HepG2 (cell line): ENCODE results near the gene YBX2. TPM values are rescaled to one million over a fixed set of nuclear protein-coding genes. Genes with fewer than 3 reads are reported as not detected.

Experiments used
- ATAC-seq: fragments of 200-7000 bp; cut with Tn5 transposase; 3 replicates; pipeline ENCODE4 v1.9.1; 2020; ENCODE audit warnings: mild to moderate bottlenecking, moderate library complexity
- BruUV-seq: library from RNA; stranded (reverse); fragments of 400-500 nt; replicated peaks from 2 replicates; lab custom pipeline; 2021; lab: Mats Ljungman, UMichigan
- CTCF ChIA-PET: fragments of 300-600 bp; formaldehyde crosslinking; extraction: SDS; loops from one replicate; lab custom pipeline; 2021; ENCODE audit warnings: low total read pairs, inconsistent platforms, low intra/inter-chr PET ratio; lab: Yijun Ruan, JAX
- POLR2A ChIA-PET: fragments of 350-600 bp; sonication (Branson Sonifier 250); formaldehyde crosslinking; loops from one replicate; lab custom pipeline; 2020; ENCODE audit warnings: antibody characterized with exemption, inconsistent platforms; lab: Yijun Ruan, JAX
- DNase-seq: peaks from one replicate; pipeline ENCODE4 v3.0.0-alpha.2; 2015; ENCODE audit warnings: low spot score
- FAIRE-seq: peaks from 3 replicates; lab custom pipeline; 2011; peaks lifted over from hg19 to GRCh38; lab: Jason Lieb, UNC
- H2AFZ ChIP-seq: one replicate; pipeline ENCODE4 v1.6.1; 2011; ENCODE audit warnings: low read length, inconsistent platforms
- H3K27ac ChIP-seq: fragments of 300-600 bp; 3 replicates; pipeline ENCODE4 v1.8.0; 2011; ENCODE audit warnings: mixed run types, mild to moderate bottlenecking, mixed read lengths, low read length, inconsistent platforms; ENCODE audit not compliant: insufficient read depth; ENCODE audit errors: extremely low read length
- H3K27me3 ChIP-seq, 2 experiments: fragments of 200-600 bp in 1 of 2; 2 replicates in 1 of 2; 3 replicates in 1 of 2; pipeline versions ENCODE4 v1.6.0 to v1.8.0; 2011; ENCODE audit warnings: low read length in 2 of 2, mild to moderate bottlenecking in 2 of 2, moderate library complexity in 2 of 2, inconsistent platforms in 1 of 2; ENCODE audit not compliant: insufficient read depth in 2 of 2, control insufficient read depth in 1 of 2
- H3K36me3 ChIP-seq, 2 experiments: fragments of 200-600 bp in 1 of 2; replicated peaks in 1 of 2; 2 replicates in 1 of 2; 3 replicates in 1 of 2; pipeline versions ENCODE4 v1.5.1 to v1.8.0; 2011; ENCODE audit warnings: low read length in 2 of 2, inconsistent platforms in 1 of 2; ENCODE audit not compliant: insufficient read depth in 2 of 2, control insufficient read depth in 1 of 2
- H3K4me1 ChIP-seq: 2 replicates; pipeline ENCODE4 v1.5.1; 2012; ENCODE audit warnings: low read length, inconsistent platforms; ENCODE audit not compliant: insufficient read depth
- H3K4me2 ChIP-seq: 2 replicates; pipeline ENCODE4 v1.6.0; 2011; ENCODE audit warnings: low read depth, low read length, inconsistent platforms
- H3K4me3 ChIP-seq, 3 experiments: fragments of 200-600 bp in 1 of 3; sonication (generic), shearing (Covaris generic) in 1 of 3; replicated peaks in 1 of 3; 2 replicates each; pipeline ENCODE4 v1.5.1; 2011 to 2016; ENCODE audit warnings: low read length in 3 of 3, inconsistent platforms in 2 of 3, low read depth in 2 of 3, mild to moderate bottlenecking in 2 of 3, control low read depth in 1 of 3, mixed read lengths in 1 of 3; ENCODE audit not compliant: insufficient read depth in 1 of 3
- H3K79me2 ChIP-seq: one replicate; pipeline ENCODE4 v1.6.1; 2011; ENCODE audit warnings: low read length, inconsistent platforms; ENCODE audit not compliant: insufficient read depth
- H3K9ac ChIP-seq: 2 replicates; pipeline ENCODE4 v1.6.0; 2011; ENCODE audit warnings: mild to moderate bottlenecking, low read depth, low read length, inconsistent platforms; ENCODE audit not compliant: insufficient read depth
- H3K9me3 ChIP-seq: 2 replicates; pipeline ENCODE4 v1.5.1; 2012; ENCODE audit warnings: mild to moderate bottlenecking, low read length
- H4K20me1 ChIP-seq: 2 replicates; pipeline ENCODE4 v1.6.0; 2011; ENCODE audit warnings: inconsistent platforms, mild to moderate bottlenecking, low read length, moderate library complexity; ENCODE audit not compliant: insufficient read depth
- FOXA1 ChIP-seq, 2 experiments: fragments of 450-650 bp in 1 of 2; sonication (generic) in 1 of 2; formaldehyde crosslinking in 1 of 2; IDR thresholded peaks; 2 replicates each; pipeline versions ENCODE4 v1.4.0 to v1.6.1; 2016 to 2020; ENCODE audit warnings: missing genetic modification reagents in 1 of 2
- NKX3-1 ChIP-seq: sonication (generic); formaldehyde crosslinking; IDR thresholded peaks from 2 replicates; pipeline ENCODE4 v1.5.0; 2020; ENCODE audit warnings: missing genetic modification reagents
- RBFOX2 ChIP-seq: fragments of 200-400 bp; formaldehyde crosslinking; IDR thresholded peaks from 2 replicates; pipeline ENCODE4 v1.6.1; 2017; ENCODE audit warnings: low read depth, mild to moderate bottlenecking, low read length
- SKI ChIP-seq: fragments of 450-650 bp; IDR thresholded peaks from one replicate; pipeline ENCODE4 v1.6.1; 2018; ENCODE audit warnings: mild to moderate bottlenecking; ENCODE audit not compliant: partially characterized antibody
- SP2 ChIP-seq: sonication (generic); formaldehyde crosslinking; IDR thresholded peaks from 2 replicates; pipeline ENCODE4 v1.5.1; 2020; ENCODE audit warnings: mild to moderate bottlenecking, missing genetic modification reagents
- TBP ChIP-seq: sonication (generic); formaldehyde crosslinking; IDR thresholded peaks from 2 replicates; pipeline ENCODE4 v1.5.0; 2020; ENCODE audit warnings: missing genetic modification reagents
- ZFP62 ChIP-seq: sonication (generic); formaldehyde crosslinking; IDR thresholded peaks from 2 replicates; pipeline ENCODE4 v1.4.0; 2020; ENCODE audit warnings: missing genetic modification reagents
- ZNF317 ChIP-seq: sonication (generic); formaldehyde crosslinking; IDR thresholded peaks from 2 replicates; pipeline ENCODE4 v1.5.0; 2020; ENCODE audit warnings: mild to moderate bottlenecking, missing genetic modification reagents
- ZNF460 ChIP-seq: sonication (generic); formaldehyde crosslinking; IDR thresholded peaks from 2 replicates; pipeline ENCODE4 v1.5.1; 2020; ENCODE audit warnings: missing genetic modification reagents, mild to moderate bottlenecking, borderline replicate concordance
- WGBS: methylation state at CpG from one replicate; pipeline ENCODE4 v1.1.6; 2017; ENCODE audit warnings: low lambda C conversion rate; 5-methylcytosine and 5-hydroxymethylcytosine counted together
- in situ Hi-C: cut with HindIII; loops from 2 replicates; pipeline ENCODE4 v1.10.0; 2017; ENCODE audit warnings: low pct_unique_long_range_greater_than_20kb; ENCODE audit not compliant: extremely low pct_ligation_motif_present
- intact Hi-C: fragments of 100-400 bp; cut with micrococcal nuclease; formaldehyde crosslinking; loops from one replicate; pipeline ENCODE4 v1.10.0; 2022; ENCODE audit not compliant: unreplicated experiment
- polyA plus RNA-seq, 8 experiments: library from polyadenylated mRNA; depleted of rRNA in 3 of 8; stranded (reverse) in 7 of 8; unstranded in 1 of 8; fragments of >200 nt; fragmentation: Illumina TruSeq in 4 of 8; extraction: Trizol in 4 of 8; gene quantifications; 2 replicates each; pipeline versions ENCODE4 v1.2.1 to v1.2.3, GENCODE V29; 2011 to 2016; ENCODE audit warnings: low read depth in 4 of 8, missing spikeins in 1 of 8, mixed read lengths in 1 of 8; ENCODE audit not compliant: insufficient read depth in 1 of 8
- total RNA-seq, 5 experiments: library from RNA; depleted of rRNA; stranded (reverse); fragments of >200 nt; fragmentation: Illumina TruSeq; extraction: Trizol; gene quantifications; 2 replicates each; pipeline ENCODE4 v1.2.3, GENCODE V29; 2016; ENCODE audit warnings: low read depth in 1 of 5
- TF ChIP-seq, protein P1 (sequence below): sonication (generic); formaldehyde crosslinking; IDR thresholded peaks from 2 replicates; pipeline ENCODE4 v1.5.0; 2020; ENCODE audit warnings: mild to moderate bottlenecking, missing genetic modification reagents, moderate library complexity

The YBX2 gene
- total and polyA plus RNA-seq, 2 of the 13 experiments (the other 11 are each of a cell fraction or from before 2014, with no cell fraction given), result 0.12 to 0.22 TPM

DNA sequence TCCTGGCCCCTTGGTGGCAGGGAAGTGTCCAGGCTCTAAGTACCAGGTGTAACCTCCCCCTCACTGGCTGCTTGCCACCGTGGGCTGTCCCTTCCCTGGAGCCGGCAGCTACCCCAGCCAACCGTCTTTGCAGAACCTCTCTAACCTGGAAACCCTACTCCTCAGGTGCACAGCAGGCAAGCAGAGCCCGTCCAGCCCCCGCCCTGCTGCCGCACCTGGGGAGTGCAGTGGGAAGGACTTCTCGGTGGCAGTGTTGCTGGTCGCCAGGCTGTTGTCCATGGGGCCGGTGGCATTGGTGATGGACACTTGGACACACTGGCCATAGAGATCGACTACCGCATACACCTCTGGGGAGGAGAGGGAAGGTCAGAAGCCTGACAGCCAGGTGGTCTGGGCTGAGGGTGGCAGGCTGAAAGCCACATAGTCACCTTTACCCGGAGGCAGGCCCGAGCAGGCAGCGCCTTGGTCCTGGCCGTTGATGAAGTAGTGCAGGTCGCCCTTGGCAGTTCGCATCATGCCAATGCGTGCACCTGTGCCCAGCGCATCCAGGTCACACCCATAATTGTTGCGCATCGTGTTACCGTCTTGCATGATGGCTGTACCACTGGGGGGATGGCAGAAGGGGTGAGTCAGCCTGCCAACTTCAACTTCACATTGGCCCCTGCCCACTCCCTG, 28.2 kb upstream of the YBX2 start:
- 100% methylated on average over 7 of the region's 22 CpGs for WGBS
- H3K36me3 ChIP-seq, result peaks cover 26 to 71% of the 10 kb centered on the region in 2 experiments
- no peak for TF ChIP-seq FOXA1 (IDR thresholded peaks at IDR 0.05)
- TF ChIP-seq FOXA1 (CRISPR knock-in tag; IDR thresholded peaks at IDR 0.05), result no peak
- no peak for TF ChIP-seq ZNF317 (CRISPR knock-in tag)
- no peak for TF ChIP-seq ZNF460 (CRISPR knock-in tag)
- no peak for TF ChIP-seq NKX3-1
- TF ChIP-seq TBP (CRISPR knock-in tag), result no peak
- TF ChIP-seq SKI, result no peak
- no peak for TF ChIP-seq SP2
- TF ChIP-seq, protein P1, sequence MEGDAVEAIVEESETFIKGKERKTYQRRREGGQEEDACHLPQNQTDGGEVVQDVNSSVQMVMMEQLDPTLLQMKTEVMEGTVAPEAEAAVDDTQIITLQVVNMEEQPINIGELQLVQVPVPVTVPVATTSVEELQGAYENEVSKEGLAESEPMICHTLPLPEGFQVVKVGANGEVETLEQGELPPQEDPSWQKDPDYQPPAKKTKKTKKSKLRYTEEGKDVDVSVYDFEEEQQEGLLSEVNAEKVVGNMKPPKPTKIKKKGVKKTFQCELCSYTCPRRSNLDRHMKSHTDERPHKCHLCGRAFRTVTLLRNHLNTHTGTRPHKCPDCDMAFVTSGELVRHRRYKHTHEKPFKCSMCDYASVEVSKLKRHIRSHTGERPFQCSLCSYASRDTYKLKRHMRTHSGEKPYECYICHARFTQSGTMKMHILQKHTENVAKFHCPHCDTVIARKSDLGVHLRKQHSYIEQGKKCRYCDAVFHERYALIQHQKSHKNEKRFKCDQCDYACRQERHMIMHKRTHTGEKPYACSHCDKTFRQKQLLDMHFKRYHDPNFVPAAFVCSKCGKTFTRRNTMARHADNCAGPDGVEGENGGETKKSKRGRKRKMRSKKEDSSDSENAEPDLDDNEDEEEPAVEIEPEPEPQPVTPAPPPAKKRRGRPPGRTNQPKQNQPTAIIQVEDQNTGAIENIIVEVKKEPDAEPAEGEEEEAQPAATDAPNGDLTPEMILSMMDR (CRISPR knock-in tag), result no peak
- no peak for TF ChIP-seq ZFP62
- no peak for TF ChIP-seq RBFOX2
- H2AFZ ChIP-seq, result no peak overlapping the region
- H3K27ac ChIP-seq, result no peak overlapping the region
- CTCF ChIA-PET, result interaction anchor here (3.8 kb wide), 1 partner anchor 24 kb away, joined by 41 read pairs; no protein-coding TSS in a partner anchor
- intact Hi-C loops, result no loop called here
- no peak for ATAC-seq
- peaks cover 7% of the 10 kb centered on the region for H3K4me1 ChIP-seq
- H3K9me3 ChIP-seq, result no peaks in the 10 kb centered on the region
- no peak for FAIRE-seq
- H3K4me2 ChIP-seq, result no peak overlapping the region
- no peak overlapping the region for H3K9ac ChIP-seq
- in situ Hi-C loops, result no loop called here
- no peak overlapping the region for H3K4me3 ChIP-seq
- POLR2A ChIA-PET, result no interaction called here
- H3K79me2 ChIP-seq, result peaks cover under 1% of the 10 kb centered on the region
- H4K20me1 ChIP-seq, result no peaks in the 10 kb centered on the region
- no peaks in the 10 kb centered on the region for H3K27me3 ChIP-seq
- BruUV-seq, result no TSS peak
- no peak for DNase-seq
